ENCODE results near the gene ANKRA2.

GRCh38 chr5:73550016-73550415 is 15.4 kb downstream of the ANKRA2 start:
- TF ChIP-seq CTCF (IDR thresholded peaks at IDR 0.05; ENCODE audit: low read depth, low read length, poor library complexity, severe bottlenecking) (no peak), EZH2phosphoT487 (IDR thresholded peaks at IDR 0.05; ENCODE audit: borderline replicate concordance, low read length) (no peak)
